IMR-90 (cell line): ENCODE results near the gene TXNL1. TPM values are rescaled to one million over a fixed set of nuclear protein-coding genes. Genes with fewer than 3 reads are reported as not detected.

ENCODE experiments used
- ATAC-seq: fragments of 200-7000 bp; cut with Tn5 transposase; 2 replicates; pipeline ENCODE4 v1.9.1; 2020; ENCODE audit warnings: low read depth, mild to moderate bottlenecking, moderate library complexity
- BruUV-seq: library from RNA; stranded (reverse); fragments of 400-500 nt; replicated peaks from 2 replicates; lab custom pipeline; 2021; lab: Mats Ljungman, UMichigan
- CTCF ChIA-PET: fragments of 300-600 bp; formaldehyde crosslinking; extraction: SDS; loops from one replicate; lab custom pipeline; 2021; ENCODE audit warnings: antibody characterized with exemption; lab: Yijun Ruan, JAX
- POLR2A ChIA-PET: fragments of 300-600 bp; sonication (Branson Sonifier 250); formaldehyde crosslinking; loops from one replicate; lab custom pipeline; 2022; ENCODE audit warnings: antibody characterized with exemption; ENCODE audit not compliant: unreplicated experiment; lab: Charles Lee
- DNase-seq: peaks from one replicate; pipeline ENCODE4 v3.0.0; 2013
- H2AFZ ChIP-seq: replicated peaks from 2 replicates; pipeline ENCODE3; 2013; ENCODE audit warnings: low read length, mild to moderate bottlenecking; ENCODE audit not compliant: poor library complexity
- H2AK5ac ChIP-seq: 2 replicates; pipeline ENCODE4 v1.6.1; 2013; ENCODE audit warnings: low read depth, low read length, inconsistent platforms
- H2AK9ac ChIP-seq: replicated peaks from 2 replicates; pipeline ENCODE3; 2013; ENCODE audit warnings: mild to moderate bottlenecking, low read depth, low read length, moderate library complexity; ENCODE audit not compliant: poor library complexity
- H2BK120ac ChIP-seq: 2 replicates; pipeline ENCODE4 v1.6.1; 2013; ENCODE audit warnings: low read depth, low read length, inconsistent platforms
- H2BK15ac ChIP-seq: 3 replicates; pipeline ENCODE4 v1.6.1; 2013; ENCODE audit warnings: low read depth, low read length, inconsistent platforms
- H2BK20ac ChIP-seq: 2 replicates; pipeline ENCODE4 v1.6.1; 2013; ENCODE audit warnings: low read depth, mild to moderate bottlenecking, inconsistent platforms, low read length, moderate library complexity
- H2BK5ac ChIP-seq: 2 replicates; pipeline ENCODE4 v1.6.1; 2013; ENCODE audit warnings: mild to moderate bottlenecking, low read depth, low read length, inconsistent platforms; ENCODE audit not compliant: poor library complexity, severe bottlenecking
- H3K14ac ChIP-seq: replicated peaks from 2 replicates; pipeline ENCODE4 v1.6.1; 2013; ENCODE audit warnings: low read depth, low read length, inconsistent platforms
- H3K18ac ChIP-seq: 2 replicates; pipeline ENCODE4 v1.6.1; 2013; ENCODE audit warnings: low read depth, low read length, control low read depth
- H3K23ac ChIP-seq: 2 replicates; pipeline ENCODE4 v1.6.1; 2013; ENCODE audit warnings: low read depth, low read length, inconsistent platforms
- H3K27ac ChIP-seq: 2 replicates; pipeline ENCODE4 v1.5.1; 2013; ENCODE audit warnings: mild to moderate bottlenecking, control low read depth, low read length; ENCODE audit not compliant: insufficient read depth
- H3K27me3 ChIP-seq: 2 replicates; pipeline ENCODE4 v1.6.1; 2013; ENCODE audit warnings: low read length; ENCODE audit not compliant: control insufficient read depth, insufficient read depth
- H3K36me3 ChIP-seq: 2 replicates; pipeline ENCODE4 v1.6.1; 2013; ENCODE audit warnings: low read length, mixed read lengths; ENCODE audit not compliant: control insufficient read depth, insufficient read depth
- H3K4ac ChIP-seq: 2 replicates; pipeline ENCODE4 v1.6.1; 2013; ENCODE audit warnings: low read depth, low read length, inconsistent platforms
- H3K4me1 ChIP-seq: 2 replicates; pipeline ENCODE4 v1.6.1; 2013; ENCODE audit warnings: low read length, mixed read lengths; ENCODE audit not compliant: control insufficient read depth, insufficient read depth
- H3K4me2 ChIP-seq: 2 replicates; pipeline ENCODE4 v1.6.1; 2013; ENCODE audit warnings: low read depth, mild to moderate bottlenecking, control low read depth, low read length, moderate library complexity
- H3K4me3 ChIP-seq: 2 replicates; pipeline ENCODE4 v1.5.1; 2013; ENCODE audit warnings: low read depth, mild to moderate bottlenecking, control low read depth, low read length, moderate library complexity; ENCODE audit not compliant: insufficient read depth
- H3K56ac ChIP-seq: 2 replicates; pipeline ENCODE4 v1.6.1; 2013; ENCODE audit warnings: low read length, inconsistent platforms; ENCODE audit not compliant: insufficient read depth; ENCODE audit errors: extremely low read depth
- H3K79me1 ChIP-seq, 2 experiments: 2 replicates each; pipeline ENCODE4 v1.6.1; 2013; ENCODE audit warnings: low read length in 2 of 2, inconsistent platforms in 1 of 2, low read depth in 1 of 2
- H3K9ac ChIP-seq: 2 replicates; pipeline ENCODE4 v1.6.1; 2013; ENCODE audit warnings: low read depth, low read length, control low read depth
- H3K9me1 ChIP-seq: 2 replicates; pipeline ENCODE4 v1.6.1; 2013; ENCODE audit warnings: low read length, inconsistent platforms; ENCODE audit not compliant: insufficient read depth
- H3K9me3 ChIP-seq: 2 replicates; pipeline ENCODE4 v1.6.1; 2013; ENCODE audit warnings: low read length; ENCODE audit not compliant: control insufficient read depth, insufficient read depth
- H4K20me1 ChIP-seq: 2 replicates; pipeline ENCODE4 v1.6.1; 2013; ENCODE audit warnings: low read length, inconsistent platforms; ENCODE audit not compliant: insufficient read depth
- H4K5ac ChIP-seq: 2 replicates; pipeline ENCODE4 v1.6.1; 2013; ENCODE audit warnings: mild to moderate bottlenecking, low read depth, low read length, control low read depth
- H4K8ac ChIP-seq, 2 experiments: 2 replicates each; pipeline ENCODE4 v1.6.1; 2013; ENCODE audit warnings: low read depth in 2 of 2, low read length in 2 of 2, control low read depth in 1 of 2, inconsistent platforms in 1 of 2
- H4K91ac ChIP-seq: 2 replicates; pipeline ENCODE4 v1.6.1; 2013; ENCODE audit warnings: low read depth, low read length, inconsistent platforms; ENCODE audit not compliant: insufficient read depth
- CEBPB ChIP-seq: IDR thresholded peaks from 2 replicates; pipeline ENCODE4 v1.6.1; 2012; ENCODE audit warnings: low read depth, low read length, improper control_type of control experiment
- MXI1 ChIP-seq: IDR thresholded peaks from 2 replicates; pipeline ENCODE4 v1.6.1; 2012; ENCODE audit warnings: low read depth, mild to moderate bottlenecking, low read length, moderate library complexity, borderline replicate concordance
- RFX5 ChIP-seq: IDR thresholded peaks from 2 replicates; pipeline ENCODE4 v1.8.0; 2012; ENCODE audit warnings: low read depth, mild to moderate bottlenecking, low read length, moderate library complexity
- WGBS, 2 experiments: methylation state at CpG; one replicate each; pipeline versions ENCODE4 v1.1.5 to v1.1.7; 2013; ENCODE audit warnings: missing lambda C conversion rate in 2 of 2; ENCODE audit not compliant: insufficient read length in 1 of 2; ENCODE audit errors: extremely low coverage in 2 of 2; 5-methylcytosine and 5-hydroxymethylcytosine counted together
- dilution Hi-C: fragments of 300-500 bp; cut with HindIII; formaldehyde crosslinking; loops from one replicate; pipeline ENCODE4 v1.14.3; 2018; ENCODE audit warnings: low sequenced_read_pairs; ENCODE audit not compliant: unreplicated experiment
- in situ Hi-C: fragments of 300-500 bp; cut with MboI; formaldehyde crosslinking; loops from 3 replicates; pipeline ENCODE4 v1.14.3; 2019; ENCODE audit warnings: low sequenced_read_pairs, inconsistent platforms, mixed read lengths
- intact Hi-C: fragments of 100-400 bp; cut with micrococcal nuclease; formaldehyde crosslinking; loops from 2 replicates; pipeline ENCODE4 v1.10.0; 2022
- polyA plus RNA-seq, 3 experiments: library from polyadenylated mRNA; depleted of rRNA; stranded (reverse); fragments of >200 nt; gene quantifications; 2 replicates each; pipeline ENCODE4 v1.2.3, GENCODE V29; 2012; ENCODE audit warnings: low replicate concordance in 1 of 3
- total RNA-seq: library from RNA; depleted of rRNA; stranded (reverse); fragments of >200 nt; gene quantifications from 2 replicates; pipeline ENCODE4 v1.2.3, GENCODE V29; 2012
- TF ChIP-seq, protein P1 (sequence below): fragments of 150-350 bp; IDR thresholded peaks from 2 replicates; pipeline ENCODE4 v1.6.1; 2017; ENCODE audit warnings: mild to moderate bottlenecking, antibody characterized with exemption, low read length, low read depth

The TXNL1 gene
- total and polyA plus RNA-seq, 2 of the 4 experiments (the other 2 are of a cell fraction), result 38.7 to 62.5 TPM

GRCh38 chr18:56676639-56677038 is 38.2 kb upstream of the TXNL1 start:
- CTCF ChIA-PET, result no interaction called here
- in situ Hi-C loops, result no loop called here

More at GRCh38 chr18:56676639-56677038, 38.2 kb upstream of the TXNL1 start:
- Histone ChIP-seq H2AK9ac (no peak overlapping the region), H4K5ac (no peak overlapping the region), H3K79me1 (peaks cover 3 to 11% of the 10 kb centered on the region in 2 experiments; a peak in 3 of 4 replicates), H4K91ac (no peak overlapping the region), H3K9me1 (no peaks in the 10 kb centered on the region), H4K20me1 (no peaks in the 10 kb centered on the region), H2AFZ (no peak overlapping the region), H4K8ac (no peak overlapping the region), H3K4ac (no peak overlapping the region), H3K18ac (no peak overlapping the region), H2BK20ac (no peak overlapping the region), H2BK5ac (no peak overlapping the region), H2BK15ac (no peak overlapping the region), H3K4me3 (no peak overlapping the region), H3K9ac (no peak overlapping the region), H2BK120ac (no peak overlapping the region), H2AK5ac (no peak overlapping the region), H3K27me3 (no peaks in the 10 kb centered on the region), H3K9me3 (no peaks in the 10 kb centered on the region), H3K27ac (no peak overlapping the region), H3K56ac (no peak overlapping the region), H3K23ac (no peak overlapping the region), H3K4me2 (no peak overlapping the region), H3K14ac (no peak overlapping the region), H3K36me3 (no peaks in the 10 kb centered on the region), H3K4me1 (no peaks in the 10 kb centered on the region)
- DNase-seq, result no peak
- TF ChIP-seq RFX5 (no peak), MXI1 (no peak), CEBPB (no peak)
- TF ChIP-seq, protein P1, sequence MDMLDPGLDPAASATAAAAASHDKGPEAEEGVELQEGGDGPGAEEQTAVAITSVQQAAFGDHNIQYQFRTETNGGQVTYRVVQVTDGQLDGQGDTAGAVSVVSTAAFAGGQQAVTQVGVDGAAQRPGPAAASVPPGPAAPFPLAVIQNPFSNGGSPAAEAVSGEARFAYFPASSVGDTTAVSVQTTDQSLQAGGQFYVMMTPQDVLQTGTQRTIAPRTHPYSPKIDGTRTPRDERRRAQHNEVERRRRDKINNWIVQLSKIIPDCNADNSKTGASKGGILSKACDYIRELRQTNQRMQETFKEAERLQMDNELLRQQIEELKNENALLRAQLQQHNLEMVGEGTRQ, result no peak
- POLR2A ChIA-PET, result no interaction called here
- intact Hi-C loops, result no loop called here
- dilution Hi-C loops, result no loop called here
- WGBS, 2 experiments, result no CpG with 5 or more reads among the region's 2 CpGs
- no TSS peak for BruUV-seq
- no peak for ATAC-seq
